Suprapubic skin (tissue), 4 donors: ENCODE measurements around the gene VSTM2A. TPM values are rescaled to one million over a fixed set of nuclear protein-coding genes. Genes with fewer than 3 reads are reported as not detected.

Experiments used
- DNase-seq, 2 donors: peaks; one replicate each; pipeline ENCODE4 v3.0.0-alpha.2; 2019; ENCODE audit warnings: low spot score in 2 of 2
- H3K27ac ChIP-seq: fragments of 200-600 bp; sonication (generic); one replicate; pipeline ENCODE4 v1.5.1; 2019
- H3K27me3 ChIP-seq: fragments of 200-600 bp; sonication (generic); one replicate; pipeline ENCODE4 v1.5.1; 2019
- H3K36me3 ChIP-seq: fragments of 200-600 bp; sonication (generic); one replicate; pipeline ENCODE4 v1.5.1; 2019
- H3K4me1 ChIP-seq: fragments of 200-600 bp; sonication (generic); one replicate; pipeline ENCODE4 v1.5.1; 2019
- H3K4me3 ChIP-seq: fragments of 200-600 bp; sonication (generic); one replicate; pipeline ENCODE4 v1.5.1; 2019; ENCODE audit warnings: mild to moderate bottlenecking
- H3K9me3 ChIP-seq: fragments of 200-600 bp; sonication (generic); one replicate; pipeline ENCODE4 v1.5.1; 2019
- EP300 ChIP-seq: sonication (generic); formaldehyde crosslinking; IDR thresholded peaks from one replicate; pipeline ENCODE4 v1.6.1; 2017; ENCODE audit warnings: antibody characterized with exemption
- POLR2A ChIP-seq, 2 donors: fragments of 450-650 bp; IDR thresholded peaks; one replicate each; pipeline ENCODE4 v1.6.1; 2017; ENCODE audit warnings: antibody characterized with exemption in 2 of 2, mild to moderate bottlenecking in 2 of 2, moderate library complexity in 2 of 2
- POLR2AphosphoS5 ChIP-seq, 3 donors: sonication (generic); formaldehyde crosslinking; IDR thresholded peaks; one replicate each; pipeline ENCODE4 v1.6.1; 2017; ENCODE audit warnings: antibody characterized with exemption in 3 of 3
- WGBS: methylation state at CpG from one replicate; pipeline ENCODE4 v1.1.5; 2018; 5-methylcytosine and 5-hydroxymethylcytosine counted together
- total RNA-seq, 4 donors: library from RNA; depleted of rRNA; stranded (reverse); fragments of >200 nt; gene quantifications; one replicate each; pipeline ENCODE4 v1.1.0, GENCODE V29; 2016
- TF ChIP-seq, protein P1 (sequence below), 2 donors: fragments of 200-600 bp in 1 of 2; fragments of 450-650 bp in 1 of 2; sonication (generic) in 1 of 2; IDR thresholded peaks; one replicate each; pipeline ENCODE4 v1.5.1; 2016 to 2019; ENCODE audit warnings: antibody characterized with exemption in 2 of 2, mild to moderate bottlenecking in 1 of 2, moderate library complexity in 1 of 2

The VSTM2A gene
- total RNA-seq, 4 donors from 2014 or later, result 0.49 TPM; not detected in 3

DNA sequence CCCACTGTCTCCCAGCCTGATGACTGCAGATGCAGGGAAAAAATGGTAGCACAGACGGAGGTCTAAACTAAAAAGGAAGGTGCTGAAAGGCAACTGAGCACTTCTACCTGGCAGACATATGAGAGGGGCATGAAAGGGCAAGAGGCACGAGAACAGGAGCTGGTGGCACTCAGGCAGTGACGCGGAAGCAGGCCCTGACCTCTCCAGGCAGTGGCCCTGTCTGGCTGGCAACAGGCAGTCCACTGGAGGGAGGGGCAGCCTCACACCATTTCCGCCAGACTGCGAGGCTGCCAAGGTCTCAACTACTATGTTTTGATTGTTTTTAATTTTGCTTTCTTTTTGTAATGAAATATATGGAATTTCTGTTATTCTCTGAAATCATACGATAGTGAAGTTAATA, 23.3 kb downstream of the VSTM2A start:
- Histone ChIP-seq H3K9me3 (no peaks in the 10 kb centered on the region), H3K27ac (no peak overlapping the region), H3K36me3 (no peaks in the 10 kb centered on the region), H3K27me3 (no peaks in the 10 kb centered on the region), H3K4me1 (no peaks in the 10 kb centered on the region), H3K4me3 (no peak overlapping the region)
- DNase-seq, result no peak
- TF ChIP-seq POLR2AphosphoS5 (IDR thresholded peaks at IDR 0.05) (no peak), EP300 (no peak), POLR2A (IDR thresholded peaks at IDR 0.05) (no peak)
- TF ChIP-seq, protein P1, sequence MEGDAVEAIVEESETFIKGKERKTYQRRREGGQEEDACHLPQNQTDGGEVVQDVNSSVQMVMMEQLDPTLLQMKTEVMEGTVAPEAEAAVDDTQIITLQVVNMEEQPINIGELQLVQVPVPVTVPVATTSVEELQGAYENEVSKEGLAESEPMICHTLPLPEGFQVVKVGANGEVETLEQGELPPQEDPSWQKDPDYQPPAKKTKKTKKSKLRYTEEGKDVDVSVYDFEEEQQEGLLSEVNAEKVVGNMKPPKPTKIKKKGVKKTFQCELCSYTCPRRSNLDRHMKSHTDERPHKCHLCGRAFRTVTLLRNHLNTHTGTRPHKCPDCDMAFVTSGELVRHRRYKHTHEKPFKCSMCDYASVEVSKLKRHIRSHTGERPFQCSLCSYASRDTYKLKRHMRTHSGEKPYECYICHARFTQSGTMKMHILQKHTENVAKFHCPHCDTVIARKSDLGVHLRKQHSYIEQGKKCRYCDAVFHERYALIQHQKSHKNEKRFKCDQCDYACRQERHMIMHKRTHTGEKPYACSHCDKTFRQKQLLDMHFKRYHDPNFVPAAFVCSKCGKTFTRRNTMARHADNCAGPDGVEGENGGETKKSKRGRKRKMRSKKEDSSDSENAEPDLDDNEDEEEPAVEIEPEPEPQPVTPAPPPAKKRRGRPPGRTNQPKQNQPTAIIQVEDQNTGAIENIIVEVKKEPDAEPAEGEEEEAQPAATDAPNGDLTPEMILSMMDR (IDR thresholded peaks at IDR 0.05), result no peak
- WGBS, result 86% methylated on average over 7 of the region's 7 CpGs

DNA sequence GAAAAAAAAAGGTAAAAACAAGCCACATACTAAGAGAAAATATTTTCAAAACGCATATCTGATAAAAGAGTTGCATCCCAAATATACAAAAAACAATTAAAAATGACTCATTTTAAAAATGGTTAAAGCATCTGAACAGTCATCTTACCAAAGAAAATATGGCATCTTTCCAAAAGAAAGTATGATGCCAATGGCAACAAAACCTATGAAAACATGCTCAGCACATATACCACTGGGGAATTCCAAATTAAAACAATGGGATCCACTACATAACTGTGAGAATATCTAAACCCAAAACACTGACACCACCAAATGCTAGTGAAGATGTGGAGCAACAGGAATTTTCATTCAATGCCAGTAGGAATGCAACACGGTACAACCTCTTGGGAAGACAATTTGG, 39.3 kb downstream of the VSTM2A start:
- DNase-seq, result no peak
- no peak for TF ChIP-seq POLR2AphosphoS5 (IDR thresholded peaks at IDR 0.05)
- no peak for TF ChIP-seq POLR2A (IDR thresholded peaks at IDR 0.05)
- no peak for TF ChIP-seq EP300
- TF ChIP-seq, protein P1 (IDR thresholded peaks at IDR 0.05), result no peak
- Histone ChIP-seq H3K4me1 (no peaks in the 10 kb centered on the region), H3K27ac (no peak overlapping the region), H3K9me3 (no peaks in the 10 kb centered on the region), H3K4me3 (no peak overlapping the region), H3K36me3 (no peaks in the 10 kb centered on the region), H3K27me3 (no peaks in the 10 kb centered on the region)
- WGBS, result 46% methylated on average over 2 of the region's 2 CpGs

DNA sequence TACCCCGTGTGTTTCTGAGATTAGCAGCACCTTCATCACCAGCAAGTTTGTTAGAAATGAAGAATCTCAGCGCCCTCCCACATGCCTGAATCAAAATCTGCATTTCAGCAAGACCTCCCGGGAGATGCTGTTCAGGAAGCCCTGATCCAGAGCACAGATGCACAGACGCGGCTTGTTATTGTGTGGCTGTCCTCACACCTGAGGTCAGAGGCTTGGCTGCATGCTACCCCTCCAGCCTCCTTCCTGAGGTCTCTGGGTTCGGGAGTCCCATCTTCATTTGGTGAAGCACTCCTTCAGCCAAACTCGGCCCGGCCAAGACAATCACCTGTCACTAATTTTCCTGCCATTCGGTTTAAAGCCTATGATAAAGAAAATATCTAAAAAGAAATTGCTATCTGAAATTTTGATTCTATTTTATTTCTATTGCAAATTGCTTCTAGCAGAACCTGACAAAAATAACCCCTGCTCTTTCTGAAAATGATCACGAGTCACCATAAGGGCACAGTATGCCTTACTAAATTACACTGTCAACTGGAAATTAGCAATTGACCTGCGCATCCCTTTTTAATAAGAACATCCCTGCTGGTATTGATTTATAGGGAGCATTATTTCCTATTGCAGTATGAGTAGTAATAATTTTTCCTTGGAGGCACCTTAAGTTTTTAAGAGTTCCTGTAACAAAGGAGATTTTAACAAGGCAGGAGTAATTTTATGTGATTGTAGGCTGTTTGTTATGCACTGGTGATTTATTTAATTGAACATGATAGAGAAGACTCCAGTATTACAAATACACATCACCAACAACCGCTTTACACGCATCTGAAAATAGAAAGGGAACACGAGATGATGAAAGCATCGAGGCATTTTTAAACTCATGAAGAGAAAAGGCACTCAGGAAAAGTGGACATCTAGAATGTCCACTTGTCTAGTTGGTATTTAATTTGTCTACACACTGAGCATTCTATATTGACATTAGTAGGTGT, 49.5 kb downstream of the VSTM2A start:
- Histone ChIP-seq H3K27ac (no peak overlapping the region), H3K9me3 (no peaks in the 10 kb centered on the region), H3K27me3 (no peaks in the 10 kb centered on the region), H3K4me1 (no peaks in the 10 kb centered on the region), H3K36me3 (no peaks in the 10 kb centered on the region), H3K4me3 (no peak overlapping the region)
- TF ChIP-seq EP300 (no peak), POLR2AphosphoS5 (IDR thresholded peaks at IDR 0.05) (no peak), POLR2A (IDR thresholded peaks at IDR 0.05) (no peak)
- TF ChIP-seq, protein P1 (IDR thresholded peaks at IDR 0.05), result no peak
- WGBS, result 84% methylated on average over 15 of the region's 15 CpGs
- DNase-seq, result no peak

DNA sequence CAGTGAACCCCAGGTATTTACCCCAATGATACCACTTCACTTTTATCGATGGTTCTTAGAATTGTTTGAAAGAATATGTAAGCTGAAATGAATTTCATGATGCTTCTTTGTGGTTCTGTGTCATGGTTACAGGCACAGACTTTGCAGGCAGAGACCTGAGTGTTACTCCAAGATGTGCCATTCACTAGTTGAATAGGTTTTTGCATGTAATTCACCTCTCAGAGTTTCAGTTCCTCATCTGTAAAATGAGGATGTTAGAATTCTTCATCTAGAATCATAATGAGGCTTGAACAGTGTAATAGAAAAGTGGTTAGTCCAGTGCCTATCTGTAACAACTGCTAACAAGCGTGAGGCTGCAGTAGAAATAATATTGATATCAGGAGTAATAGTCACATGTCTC, 54.6 kb downstream of the VSTM2A start:
- TF ChIP-seq POLR2AphosphoS5 (IDR thresholded peaks at IDR 0.05) (no peak), POLR2A (IDR thresholded peaks at IDR 0.05) (no peak), EP300 (no peak)
- TF ChIP-seq, protein P1 (IDR thresholded peaks at IDR 0.05), result no peak
- H3K4me1 ChIP-seq, result no peaks in the 10 kb centered on the region
- 78% methylated on average over 2 of the region's 2 CpGs for WGBS
- H3K36me3 ChIP-seq, result no peaks in the 10 kb centered on the region
- H3K9me3 ChIP-seq, result no peaks in the 10 kb centered on the region
- no peak overlapping the region for H3K27ac ChIP-seq
- DNase-seq, result no peak
- H3K27me3 ChIP-seq, result no peaks in the 10 kb centered on the region
- H3K4me3 ChIP-seq, result no peak overlapping the region

DNA sequence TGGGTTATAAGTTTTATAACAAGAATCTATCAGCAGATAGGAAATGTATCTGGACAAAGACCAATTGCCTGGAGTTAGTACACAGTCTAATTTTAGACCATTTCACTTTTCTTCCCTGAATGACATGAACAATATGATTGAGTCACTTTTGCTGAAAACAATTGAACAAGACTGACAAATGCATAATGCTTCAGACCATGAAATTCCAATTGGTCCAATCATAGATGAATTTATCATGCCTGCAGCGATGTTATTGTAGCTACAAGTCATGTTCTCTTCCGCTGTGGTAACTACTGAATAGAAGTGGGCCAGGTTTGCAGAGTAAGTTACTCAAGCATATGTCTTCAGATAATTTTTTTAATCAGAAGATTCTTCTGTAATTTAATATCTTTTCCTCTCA, 73.4 kb downstream of the VSTM2A start:
- Histone ChIP-seq H3K4me3 (no peak overlapping the region), H3K9me3 (peaks cover 4% of the 10 kb centered on the region), H3K27ac (no peak overlapping the region), H3K36me3 (no peaks in the 10 kb centered on the region), H3K27me3 (no peaks in the 10 kb centered on the region), H3K4me1 (no peaks in the 10 kb centered on the region)
- 83% methylated on average over 2 of the region's 2 CpGs for WGBS
- TF ChIP-seq EP300 (no peak), POLR2AphosphoS5 (IDR thresholded peaks at IDR 0.05) (no peak), POLR2A (IDR thresholded peaks at IDR 0.05) (no peak)
- TF ChIP-seq, protein P1 (IDR thresholded peaks at IDR 0.05), result no peak
- no peak for DNase-seq
